Activated CD8-positive, alpha-beta memory T cell treated with anti-CD3 and anti-CD28 coated beads for 36 hours (primary cell): ENCODE results near the gene CD151. TPM values are rescaled to one million over a fixed set of nuclear protein-coding genes. Genes with fewer than 3 reads are reported as not detected.

Experiments
- CTCF ChIA-PET: fragments of 350-600 bp; sonication (Branson Sonifier 250); formaldehyde crosslinking; loops from one replicate; lab custom pipeline; 2021; ENCODE audit warnings: antibody characterized with exemption; lab: Charles Lee
- POLR2A ChIA-PET: fragments of 350-600 bp; sonication (Branson Sonifier 250); formaldehyde crosslinking; loops from one replicate; lab custom pipeline; 2021; ENCODE audit warnings: antibody characterized with exemption; lab: Charles Lee
- total RNA-seq, 2 experiments: library from RNA; stranded (reverse); gene quantifications; one replicate each; pipeline ENCODE4 v1.2.3, GENCODE V29; 2021

The CD151 gene
- total RNA-seq, 2 experiments from 2014 or later, result 70.2 to 72.8 TPM

DNA sequence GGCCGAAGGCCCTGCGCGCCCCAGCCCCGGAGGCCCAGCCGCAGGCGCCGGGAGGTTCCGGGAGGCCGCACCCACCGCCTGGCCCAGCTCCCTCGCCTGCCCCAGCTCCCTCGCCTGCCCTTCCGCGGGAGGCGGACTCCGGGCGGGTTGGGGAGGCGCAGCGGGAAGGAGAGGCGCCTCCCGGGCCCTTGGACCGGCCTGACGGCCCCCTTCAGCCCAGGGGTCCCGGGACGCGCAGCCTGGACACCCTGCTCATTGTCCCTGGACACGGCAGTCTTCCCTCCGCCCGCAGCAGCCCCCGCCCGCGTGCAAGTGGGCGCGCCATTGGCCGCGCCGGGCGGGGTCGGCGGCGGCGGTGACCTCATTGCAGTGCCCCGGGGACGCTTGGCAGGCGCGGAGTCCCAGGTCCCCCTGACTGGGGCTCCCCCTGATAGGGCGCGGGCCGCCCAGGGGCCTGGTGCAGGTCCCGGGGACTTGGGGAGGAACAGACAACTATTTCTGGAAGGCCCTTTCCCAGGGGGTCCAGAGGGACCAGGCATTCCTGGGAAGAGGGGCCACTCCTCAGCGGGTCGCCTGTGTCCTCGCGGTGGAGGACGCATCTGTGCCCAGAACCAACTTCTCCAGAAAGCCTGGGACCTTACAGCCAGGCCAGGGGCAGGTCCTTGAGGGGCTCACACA, 501 bp downstream of the CD151 start:
- POLR2A ChIA-PET, result interaction anchor here (0.6 to 2.5 kb wide), 4 partner anchors 10 to 128 kb away, joined by 3 to 13 read pairs (median 7); partner anchors contain the start of genes PNPLA2 and TSPAN4
- CTCF ChIA-PET, result interaction anchor here (0.5 to 1.7 kb wide), 5 partner anchors 8 to 50 kb away, joined by 3 to 8 read pairs (median 3); no protein-coding TSS in a partner anchor

DNA sequence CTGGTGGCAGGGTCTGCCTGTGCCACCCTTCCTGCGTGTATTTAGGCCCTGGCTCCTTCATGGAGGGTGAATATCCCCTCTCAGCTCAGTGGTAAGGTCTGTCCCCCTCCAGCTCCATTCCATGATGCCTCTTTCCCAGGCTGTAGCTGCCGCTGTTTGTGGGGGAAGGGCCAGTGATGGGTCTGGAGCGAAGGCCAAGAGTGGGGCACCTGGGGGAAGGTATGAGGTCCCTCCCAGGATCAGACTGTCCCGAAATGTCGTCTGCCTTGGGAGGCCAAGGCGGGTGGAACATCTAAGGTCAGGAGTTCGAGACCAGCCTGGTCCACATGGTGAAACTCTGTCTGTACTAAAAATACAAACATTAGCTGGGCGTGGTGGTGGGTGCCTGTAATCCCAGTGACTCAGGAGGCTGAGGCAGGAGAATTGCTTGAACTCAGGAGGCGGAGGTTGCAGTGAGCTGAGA, 1.1 kb downstream of the CD151 start:
- CTCF ChIA-PET, result interaction anchor here (0.5 to 1.7 kb wide), 4 partner anchors 9 to 50 kb away, joined by 3 to 8 read pairs (median 4); partner anchors contain the start of gene TSPAN4
- POLR2A ChIA-PET, result interaction anchor here (0.7 to 1.6 kb wide), 2 partner anchors 9 to 129 kb away, joined by 5 to 9 read pairs; partner anchors contain the start of gene TSPAN4

DNA sequence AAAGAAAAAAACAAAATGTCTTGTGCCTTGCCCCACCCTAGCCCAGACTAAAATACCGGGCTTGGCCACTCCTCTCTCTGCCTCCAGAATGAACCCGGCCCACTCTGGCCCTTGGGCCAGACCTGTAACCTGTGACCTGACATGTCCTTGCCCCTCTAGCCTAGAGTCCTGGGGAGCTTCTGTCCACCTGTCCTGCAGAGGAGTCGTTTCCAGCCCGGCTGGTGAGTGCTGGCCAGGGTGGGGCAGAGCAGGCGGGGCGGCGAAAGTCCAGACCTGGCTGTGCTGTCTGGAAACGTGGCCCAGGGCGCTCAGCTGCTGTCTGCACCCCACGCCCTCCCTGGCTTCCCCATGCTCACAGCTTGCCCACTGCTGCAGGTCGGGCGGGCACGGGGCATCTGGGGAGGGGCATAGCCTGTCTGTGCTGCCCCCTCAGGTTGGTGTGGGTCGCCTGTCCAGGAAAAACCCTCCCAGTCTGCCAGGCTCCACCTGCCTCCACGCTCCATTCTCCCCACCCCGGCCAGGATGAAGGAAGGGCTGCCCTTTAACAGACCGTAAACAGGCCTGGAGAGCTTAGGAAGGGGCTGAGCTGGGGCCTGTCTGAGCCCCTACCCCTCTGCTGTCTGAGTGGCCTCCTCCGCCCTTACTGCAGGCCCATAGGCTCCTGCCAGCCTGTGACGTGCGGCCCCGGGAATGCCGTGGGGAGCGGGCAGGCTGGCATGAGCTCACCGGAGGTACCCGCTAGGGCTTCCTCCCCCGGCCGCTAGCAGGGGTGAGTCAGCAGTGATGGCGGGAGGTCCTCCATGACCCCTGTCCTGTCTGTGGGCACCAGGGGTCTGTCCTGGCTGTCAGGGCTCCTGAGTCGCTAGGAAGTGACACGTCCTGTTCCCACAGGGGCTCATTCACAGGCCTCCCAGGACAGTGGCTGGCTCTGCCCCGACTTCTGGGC, 1.9 kb downstream of the CD151 start:
- ChIA-PET CTCF (interaction anchor here (1.0 to 1.7 kb wide), 4 partner anchors 8 to 25 kb away, joined by 3 to 8 read pairs (median 4); partner anchors contain the start of genes RPLP2 and TSPAN4), POLR2A (interaction anchor here (1.6 kb wide), 1 partner anchor 8 kb away, joined by 5 read pairs; the partner anchor contains the start of gene TSPAN4)

DNA sequence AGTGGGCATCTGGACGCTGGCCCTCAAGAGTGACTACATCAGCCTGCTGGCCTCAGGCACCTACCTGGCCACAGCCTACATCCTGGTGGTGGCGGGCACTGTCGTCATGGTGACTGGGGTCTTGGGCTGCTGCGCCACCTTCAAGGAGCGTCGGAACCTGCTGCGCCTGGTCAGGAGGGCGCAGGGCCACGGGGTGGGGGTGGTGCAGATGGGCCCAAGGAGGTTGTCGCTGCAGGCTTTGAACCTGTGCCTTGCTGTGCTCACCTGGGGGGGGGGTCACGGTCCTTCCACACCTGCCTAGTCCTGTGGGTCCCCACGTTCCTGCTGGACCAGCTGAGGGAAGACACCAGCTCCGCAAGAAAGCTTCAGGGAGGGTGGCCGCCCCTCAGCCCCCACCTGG, 3.5 kb downstream of the CD151 start:
- ChIA-PET CTCF (interaction anchor here (0.5 kb wide), 1 partner anchor 202 kb away, joined by 3 read pairs; no protein-coding TSS in a partner anchor), POLR2A (interaction anchor here (0.6 kb wide), 1 partner anchor 204 kb away, joined by 3 read pairs; no protein-coding TSS in a partner anchor)

DNA sequence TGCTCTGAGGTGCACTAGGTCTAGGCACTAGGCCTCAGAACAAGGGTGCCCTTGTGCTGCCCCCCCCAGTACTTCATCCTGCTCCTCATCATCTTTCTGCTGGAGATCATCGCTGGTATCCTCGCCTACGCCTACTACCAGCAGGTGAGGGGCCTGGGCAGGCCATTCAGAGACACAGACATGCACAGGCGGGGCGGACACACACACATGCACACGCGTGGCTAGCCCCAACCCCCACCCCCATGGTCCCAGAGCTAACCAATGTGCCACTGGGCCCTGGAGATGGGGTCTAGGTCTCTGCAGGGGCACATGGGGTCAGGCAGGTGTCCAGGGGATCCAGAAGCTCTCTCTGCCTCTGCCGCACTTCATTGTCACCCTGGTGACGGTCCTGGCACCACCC, 3.9 kb downstream of the CD151 start:
- ChIA-PET POLR2A (interaction anchor here (0.6 kb wide), 1 partner anchor 12 kb away, joined by 3 read pairs; no protein-coding TSS in a partner anchor), CTCF (interaction anchor here (0.5 to 1.2 kb wide), 2 partner anchors 12 to 202 kb away, joined by 3 read pairs; no protein-coding TSS in a partner anchor)

DNA sequence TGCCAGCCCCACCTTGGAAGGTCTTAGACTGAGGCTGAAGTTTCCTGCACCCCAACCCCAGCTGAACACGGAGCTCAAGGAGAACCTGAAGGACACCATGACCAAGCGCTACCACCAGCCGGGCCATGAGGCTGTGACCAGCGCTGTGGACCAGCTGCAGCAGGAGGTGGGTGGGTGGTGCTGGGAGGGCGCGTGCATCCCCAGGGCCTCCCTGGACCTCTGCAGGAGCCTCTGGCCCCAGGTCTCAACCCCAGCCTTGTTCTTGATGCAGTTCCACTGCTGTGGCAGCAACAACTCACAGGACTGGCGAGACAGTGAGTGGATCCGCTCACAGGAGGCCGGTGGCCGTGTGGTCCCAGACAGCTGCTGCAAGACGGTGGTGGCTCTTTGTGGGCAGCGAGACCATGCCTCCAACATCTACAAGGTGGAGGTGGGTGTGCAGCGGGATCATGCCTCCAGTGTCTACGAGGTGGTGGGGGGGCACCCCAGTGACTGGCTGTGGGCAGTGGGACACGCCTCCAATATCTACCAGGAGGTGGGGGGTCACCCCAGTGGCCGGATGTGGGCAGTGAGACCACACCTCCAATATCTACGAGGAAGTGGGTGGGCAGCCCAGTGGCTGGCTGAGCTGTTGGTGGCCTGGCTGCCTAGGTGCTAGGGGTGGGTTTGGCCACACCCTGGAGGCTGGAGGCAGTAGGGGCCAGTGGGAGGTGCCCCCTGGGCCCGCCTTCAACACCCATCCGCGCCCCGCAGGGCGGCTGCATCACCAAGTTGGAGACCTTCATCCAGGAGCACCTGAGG, 4.6 kb downstream of the CD151 start:
- ChIA-PET CTCF (interaction anchor here (0.7 to 1.3 kb wide), 3 partner anchors 10 to 150 kb away, joined by 3 to 5 read pairs (median 3); partner anchors contain the start of gene CRACR2B), POLR2A (interaction anchor here (0.6 kb wide), 1 partner anchor 11 kb away, joined by 3 read pairs; no protein-coding TSS in a partner anchor)

DNA sequence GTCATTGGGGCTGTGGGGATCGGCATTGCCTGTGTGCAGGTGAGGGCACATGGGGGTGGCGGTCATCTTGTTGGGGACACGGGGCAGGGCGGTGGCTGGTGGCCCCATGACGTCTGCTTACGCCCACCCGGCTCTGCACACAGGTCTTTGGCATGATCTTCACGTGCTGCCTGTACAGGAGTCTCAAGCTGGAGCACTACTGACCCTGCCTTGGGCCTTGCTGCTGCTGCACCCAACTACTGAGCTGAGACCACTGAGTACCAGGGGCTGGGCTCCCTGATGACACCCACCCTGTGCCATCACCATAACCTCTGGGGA, 5.2 kb downstream of the CD151 start:
- ChIA-PET POLR2A (no interaction called here), CTCF (interaction anchor here (0.7 to 1.3 kb wide), 3 partner anchors 10 to 150 kb away, joined by 3 to 5 read pairs (median 3); partner anchors contain the start of gene CRACR2B)

DNA sequence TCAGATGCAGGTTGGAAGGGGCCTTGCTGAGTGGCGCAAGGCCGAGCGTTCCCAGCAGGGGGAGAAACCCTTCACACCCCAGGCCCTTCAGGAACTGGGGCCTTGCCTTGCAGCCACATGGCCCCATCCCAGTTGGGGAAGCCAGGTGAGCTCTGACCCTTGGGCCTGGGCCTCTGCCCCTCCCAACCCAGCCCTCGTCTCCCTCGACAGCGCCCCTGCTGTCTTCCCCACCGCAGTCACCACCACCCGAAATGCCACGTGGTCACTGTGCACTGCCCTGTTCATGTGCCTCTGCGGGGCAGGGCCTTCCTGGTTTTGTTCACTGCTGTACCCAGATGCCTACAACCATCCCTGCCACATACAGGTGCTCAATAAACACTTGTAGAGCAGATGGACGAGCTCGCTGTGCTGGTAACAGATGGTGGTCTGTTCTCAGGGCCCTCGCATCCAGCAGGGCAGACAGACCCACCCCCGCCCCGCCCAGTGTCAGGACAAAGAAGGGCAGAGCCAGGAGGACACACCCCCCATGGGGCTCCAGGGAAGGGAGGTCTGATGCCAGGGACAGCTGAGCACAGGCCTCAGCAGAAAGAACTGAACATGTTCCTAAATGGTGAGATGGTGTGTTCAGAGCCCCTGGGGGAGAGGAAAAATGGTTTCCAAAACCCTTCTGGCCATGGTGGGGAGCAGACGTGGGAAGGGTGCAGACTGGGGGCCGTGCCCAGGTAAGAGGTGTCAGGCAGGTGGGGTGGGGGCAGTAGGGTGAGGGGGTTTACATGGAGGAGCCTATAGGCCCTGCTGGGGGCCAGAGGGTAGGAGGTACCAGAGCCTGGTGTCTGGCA, 5.9 kb downstream of the CD151 start:
- POLR2A ChIA-PET, result no interaction called here

DNA sequence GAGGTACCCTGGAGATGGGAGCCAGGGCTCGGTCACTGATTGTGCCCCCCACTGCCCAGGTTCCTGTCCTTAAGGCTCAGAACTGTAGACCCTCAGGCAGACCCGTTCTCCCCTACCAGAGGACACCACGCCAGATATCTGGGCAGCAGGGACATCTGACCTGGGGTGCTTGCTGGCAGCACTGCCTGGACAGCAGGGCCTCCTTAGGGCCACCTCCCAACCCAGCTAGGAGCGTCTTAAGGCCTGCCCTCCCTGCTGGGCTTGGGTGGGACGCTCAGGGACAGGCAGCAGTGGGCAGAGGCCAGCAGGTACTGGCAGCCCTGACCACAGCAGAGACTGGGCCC, 6.5 kb downstream of the CD151 start:
- CTCF ChIA-PET, result interaction anchor here (1.1 kb wide), 1 partner anchor 9 kb away, joined by 4 read pairs; no protein-coding TSS in a partner anchor
- POLR2A ChIA-PET, result no interaction called here

More for the DNA sequence above, 5.9 kb downstream of the CD151 start:
- CTCF ChIA-PET, result interaction anchor here (0.7 to 1.3 kb wide), 2 partner anchors 11 to 149 kb away, joined by 3 to 5 read pairs; partner anchors contain the start of gene CRACR2B

DNA sequence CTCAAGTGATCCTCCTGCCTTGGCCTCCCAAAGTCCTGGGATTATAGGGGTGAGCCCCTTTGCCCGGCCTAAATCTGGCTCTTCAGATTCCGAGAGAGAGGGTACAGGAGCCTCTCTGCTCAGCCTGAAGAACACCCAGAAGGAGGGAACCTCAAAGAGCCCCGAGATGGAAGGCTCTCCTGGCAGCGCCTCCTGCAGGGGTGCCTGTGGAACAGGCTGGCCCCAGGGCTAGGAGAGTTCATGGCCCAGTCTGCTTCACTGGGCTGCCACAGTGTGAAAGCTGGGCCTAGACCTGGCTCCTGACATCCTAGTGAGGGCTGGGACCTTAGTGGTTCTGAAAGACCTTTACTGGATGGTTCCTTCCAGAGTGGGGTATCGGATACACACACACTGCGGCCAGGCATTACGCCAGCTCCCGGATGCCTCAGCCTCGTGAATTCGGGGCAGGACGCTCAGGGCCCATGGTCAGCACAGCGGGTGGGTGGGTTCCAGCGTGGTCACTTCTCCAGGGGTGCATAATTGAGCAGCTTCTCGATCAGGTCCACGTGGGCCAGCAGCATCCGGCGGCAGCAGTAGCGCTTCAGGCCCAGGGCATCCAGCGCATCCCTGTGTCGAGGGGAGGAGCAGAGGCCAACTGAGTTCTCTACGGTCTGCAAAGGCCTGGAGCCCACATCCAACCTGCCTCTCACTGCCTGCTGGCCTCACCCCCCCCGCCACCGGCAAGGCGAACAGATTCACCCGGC, 7.3 kb downstream of the CD151 start:
- ChIA-PET CTCF (interaction anchor here (1.1 to 2.3 kb wide), 4 partner anchors 8 to 211 kb away, joined by 3 to 7 read pairs (median 4); no protein-coding TSS in a partner anchor), POLR2A (interaction anchor here (1.0 to 2.5 kb wide), 2 partner anchors 9 to 11 kb away, joined by 3 to 6 read pairs; no protein-coding TSS in a partner anchor)

DNA sequence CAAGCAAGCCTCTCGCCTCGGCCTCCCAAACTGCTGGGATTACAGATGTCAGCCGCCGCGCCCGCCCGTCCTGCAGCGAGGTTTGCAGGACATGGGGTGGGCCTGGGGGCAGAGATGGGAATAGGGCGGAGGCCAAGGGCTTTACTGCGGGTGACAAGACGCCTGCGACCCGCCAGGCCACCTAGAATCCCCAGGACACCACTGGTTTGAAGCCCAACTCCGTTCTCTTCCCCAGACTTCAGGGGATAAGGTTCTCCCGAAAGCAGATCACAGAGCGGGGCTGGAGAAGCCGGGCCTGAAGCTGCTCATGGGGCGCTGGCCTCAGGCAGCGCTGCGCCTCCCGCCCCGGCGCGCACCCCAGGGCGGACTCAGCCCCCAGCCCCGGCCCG, 9.2 kb downstream of the CD151 start:
- ChIA-PET CTCF (interaction anchor here (1.7 to 2.3 kb wide), 2 partner anchors 10 to 12 kb away, joined by 6 to 7 read pairs; no protein-coding TSS in a partner anchor), POLR2A (interaction anchor here (2.5 kb wide), 1 partner anchor 11 kb away, joined by 6 read pairs; no protein-coding TSS in a partner anchor)

DNA sequence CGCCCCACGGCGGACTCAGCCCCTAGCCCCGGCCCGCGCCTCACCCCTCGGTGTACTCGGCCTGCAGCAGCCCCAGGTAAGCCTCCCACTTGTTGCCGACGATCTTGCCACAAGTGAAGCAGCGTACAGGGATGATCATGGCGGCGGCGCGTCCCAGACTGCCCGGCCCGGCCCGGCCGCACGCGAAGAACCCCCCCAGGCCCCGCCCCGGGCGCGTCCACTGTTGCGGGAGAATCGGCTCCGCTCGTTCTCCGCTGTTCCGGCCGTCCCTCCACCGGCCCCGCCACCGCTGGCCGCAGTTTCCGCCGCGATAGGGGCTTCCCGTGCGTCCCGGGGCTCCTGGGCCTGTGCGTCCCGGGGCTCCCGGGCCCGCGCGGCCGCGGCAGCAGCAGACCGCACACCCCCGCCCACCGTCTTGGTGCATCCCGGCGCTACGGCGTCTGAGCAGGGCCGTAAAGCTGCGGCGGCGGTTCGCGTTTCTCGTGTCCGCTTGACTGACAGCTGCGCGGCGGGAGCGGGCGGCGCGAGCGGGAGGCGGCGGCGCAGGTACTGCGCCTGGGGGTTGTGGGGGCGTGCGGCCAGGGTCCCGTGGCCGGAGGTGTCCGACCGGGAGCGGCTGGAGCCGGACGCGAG, 9.7 kb downstream of the CD151 start, which contains the start of the genes POLR2L and TSPAN4:
POLR2L (minus strand) TSS at position 160 of the 633 bp plus-strand sequence; CDS start at position 139, 21 bp downstream.
TSPAN4 (plus strand) TSS at position 483 of the 633 bp plus-strand sequence. CDS start 7,453 bp downstream, outside the sequence.
- CTCF ChIA-PET, result interaction anchor here (1.0 to 1.7 kb wide), 4 partner anchors 8 to 209 kb away, joined by 3 to 6 read pairs (median 5); no protein-coding TSS in a partner anchor
- POLR2A ChIA-PET, result interaction anchor here (0.8 to 1.4 kb wide), 4 partner anchors 9 to 467 kb away, joined by 3 to 8 read pairs (median 5); partner anchors contain the start of genes CHID1 and TOLLIP

DNA sequence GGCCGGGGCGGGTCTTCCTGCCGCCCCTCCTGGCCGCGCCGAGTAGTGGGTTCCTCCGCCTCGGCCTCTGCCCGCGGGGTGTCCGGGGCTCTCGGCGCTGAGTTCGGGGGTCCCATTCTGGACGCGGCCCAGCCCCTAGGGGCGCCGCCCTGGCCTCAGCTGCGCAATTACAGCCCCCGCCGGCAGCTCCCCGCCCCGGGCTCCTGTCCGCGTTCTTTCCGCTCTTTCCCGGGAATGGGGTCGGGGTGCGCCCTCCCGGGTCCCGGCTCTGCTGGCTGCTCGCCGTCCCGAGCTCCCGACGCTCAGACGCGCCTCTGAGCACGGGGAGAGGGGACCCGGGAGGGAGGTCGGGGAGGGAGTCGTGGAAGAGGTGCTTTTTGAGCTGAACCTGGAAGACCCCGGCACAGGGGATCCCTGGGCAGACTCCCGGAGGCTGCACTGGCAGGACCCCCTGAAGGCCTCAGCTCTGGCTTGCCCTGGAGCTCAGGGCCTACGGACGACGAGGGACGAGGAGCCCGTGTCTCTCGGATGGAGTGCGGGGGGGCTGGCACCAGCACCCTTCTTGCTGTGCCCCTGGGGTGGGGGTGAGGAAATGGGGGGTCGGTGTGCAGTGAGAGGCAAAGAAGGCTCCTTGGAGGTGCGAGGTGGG, 10.5 kb downstream of the CD151 start:
- ChIA-PET CTCF (interaction anchor here (0.6 to 1.7 kb wide), 6 partner anchors 9 to 211 kb away, joined by 3 to 6 read pairs (median 4); no protein-coding TSS in a partner anchor), POLR2A (interaction anchor here (0.8 to 1.4 kb wide), 4 partner anchors 9 to 466 kb away, joined by 3 to 8 read pairs (median 5); partner anchors contain the start of genes CHID1 and TOLLIP)
